Measurements from ENCODE around the gene MRPL4. TPM values are rescaled to one million over a fixed set of nuclear protein-coding genes. Genes with fewer than 3 reads are reported as not detected.
"Not testable (repeated sequence)": the region's sequence is repeated elsewhere in the genome, so short reads cannot be mapped to it uniquely, and the experiment has no call there.

The MRPL4 gene
- polyA plus RNA-seq, 1 donor (not counting 4 experiments of a cell fraction or from before 2014, with no cell fraction given), result 29.4 TPM

DNA sequence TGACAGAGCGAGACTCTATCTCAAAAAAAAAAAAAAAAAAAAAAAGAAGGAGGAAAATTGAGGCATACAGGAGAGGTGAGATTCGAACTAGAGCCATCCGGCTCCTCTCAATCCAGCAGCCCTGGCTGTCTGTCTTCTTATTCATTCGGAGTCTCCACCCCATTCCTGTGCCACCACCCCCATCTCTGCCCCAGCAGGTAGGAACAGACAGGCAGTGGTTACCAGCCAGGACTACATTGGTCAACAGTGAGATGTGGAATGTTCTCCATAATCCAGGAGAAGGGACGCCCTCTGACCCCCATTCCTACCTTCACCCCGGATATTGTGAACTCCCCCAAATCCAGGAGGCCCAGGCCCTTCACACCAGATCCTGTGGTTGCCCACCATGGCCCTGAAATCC is 14.3 kb upstream of the MRPL4 start:
- no peak for DNase-seq (ENCODE audit: low read depth, low spot score)
- Histone ChIP-seq H3K4me1 (ENCODE audit: control insufficient read depth, extremely low read depth, insufficient read depth, low read length) (no peaks in the 10 kb centered on the region), H3K79me2 (ENCODE audit: control insufficient read depth, insufficient read depth, low read length) (no peaks in the 10 kb centered on the region), H3K4me3 (ENCODE audit: control insufficient read depth in 2 of 3, extremely low read depth in 1 of 3, insufficient read depth in 2 of 3, low read depth in 1 of 3, low read length in 3 of 3) (no peak overlapping the region), H3K27me3 (ENCODE audit: control insufficient read depth, extremely low read depth, insufficient read depth, low read length) (no peaks in the 10 kb centered on the region), H4K20me1 (ENCODE audit: control insufficient read depth, extremely low read depth, insufficient read depth, low read length) (no peaks in the 10 kb centered on the region), H3K9ac (ENCODE audit: control insufficient read depth, extremely low read depth, insufficient read depth, low read length) (no peak overlapping the region), H3K4me2 (ENCODE audit: control insufficient read depth, extremely low read depth, insufficient read depth, low read depth, low read length) (no peak overlapping the region), H3K9me1 (ENCODE audit: control insufficient read depth, extremely low read depth, insufficient read depth, low read length) (no peaks in the 10 kb centered on the region), H3K36me3 (ENCODE audit: control insufficient read depth in 2 of 2, extremely low read depth in 1 of 2, insufficient read depth in 2 of 2, low read length in 2 of 2) (no peaks in the 10 kb centered on the region), H2AFZ (ENCODE audit: control insufficient read depth, low read length) (no peak overlapping the region), H3K9me3 (ENCODE audit: control insufficient read depth, low read depth, low read length) (no peaks in the 10 kb centered on the region), H3K27ac (ENCODE audit: control insufficient read depth, insufficient read depth, low read length) (no peak overlapping the region)
- dilution Hi-C loops (cut with MboI; ENCODE audit: extremely low pct_ligation_motif_present, low sequenced_read_pairs), result no loop called here
- no peak for FAIRE-seq
- TF ChIP-seq, protein P1, sequence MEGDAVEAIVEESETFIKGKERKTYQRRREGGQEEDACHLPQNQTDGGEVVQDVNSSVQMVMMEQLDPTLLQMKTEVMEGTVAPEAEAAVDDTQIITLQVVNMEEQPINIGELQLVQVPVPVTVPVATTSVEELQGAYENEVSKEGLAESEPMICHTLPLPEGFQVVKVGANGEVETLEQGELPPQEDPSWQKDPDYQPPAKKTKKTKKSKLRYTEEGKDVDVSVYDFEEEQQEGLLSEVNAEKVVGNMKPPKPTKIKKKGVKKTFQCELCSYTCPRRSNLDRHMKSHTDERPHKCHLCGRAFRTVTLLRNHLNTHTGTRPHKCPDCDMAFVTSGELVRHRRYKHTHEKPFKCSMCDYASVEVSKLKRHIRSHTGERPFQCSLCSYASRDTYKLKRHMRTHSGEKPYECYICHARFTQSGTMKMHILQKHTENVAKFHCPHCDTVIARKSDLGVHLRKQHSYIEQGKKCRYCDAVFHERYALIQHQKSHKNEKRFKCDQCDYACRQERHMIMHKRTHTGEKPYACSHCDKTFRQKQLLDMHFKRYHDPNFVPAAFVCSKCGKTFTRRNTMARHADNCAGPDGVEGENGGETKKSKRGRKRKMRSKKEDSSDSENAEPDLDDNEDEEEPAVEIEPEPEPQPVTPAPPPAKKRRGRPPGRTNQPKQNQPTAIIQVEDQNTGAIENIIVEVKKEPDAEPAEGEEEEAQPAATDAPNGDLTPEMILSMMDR (optimal IDR thresholded peaks at IDR 0.05 in 1 of 3, IDR thresholded peaks at IDR 0.05 in 1 of 3, conservative IDR thresholded peaks at IDR 0.05 in 1 of 3; ENCODE audit: extremely low read depth in 1 of 3, insufficient read depth in 2 of 3, low read length in 3 of 3), result no peak
- TF ChIP-seq EZH2 (IDR thresholded peaks at IDR 0.05; ENCODE audit: low read length), result no peak

DNA sequence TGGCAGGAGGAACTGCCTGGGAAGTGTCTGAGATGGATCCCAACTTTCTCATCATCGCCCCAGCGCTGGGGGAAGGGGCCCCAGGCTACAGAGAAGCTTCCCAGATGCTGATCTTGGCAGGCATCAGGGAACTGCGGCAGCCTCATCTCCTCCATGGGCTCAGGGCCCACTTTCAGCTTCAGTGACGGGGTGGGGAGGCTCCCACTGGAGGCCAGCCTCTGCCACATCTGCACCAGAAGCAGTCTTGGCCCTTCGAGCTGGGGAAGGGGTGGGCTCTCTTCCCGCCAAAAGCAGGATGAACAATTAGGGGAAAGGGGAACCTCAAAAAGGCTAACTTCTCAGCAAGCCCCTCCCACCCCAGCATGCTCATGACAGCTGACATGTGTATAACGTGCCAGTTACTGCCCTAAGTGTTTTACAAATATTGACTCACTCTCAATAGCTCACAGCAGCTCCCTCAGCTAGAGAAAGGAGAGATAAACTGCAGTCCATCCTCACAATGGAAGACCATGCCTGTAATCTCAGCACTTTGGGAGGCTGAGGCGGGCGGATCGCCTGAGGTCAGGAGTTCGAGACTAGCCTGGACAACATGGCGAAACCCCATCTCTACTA is 13.7 kb upstream of the MRPL4 start:
- no peaks in the 10 kb centered on the region for H3K9me3 ChIP-seq (ENCODE audit: control insufficient read depth, low read depth, low read length)
- no peak overlapping the region for H3K4me3 ChIP-seq (ENCODE audit: control insufficient read depth in 2 of 3, extremely low read depth in 1 of 3, insufficient read depth in 2 of 3, low read depth in 1 of 3, low read length in 3 of 3)
- no peaks in the 10 kb centered on the region for H3K27me3 ChIP-seq (ENCODE audit: control insufficient read depth, extremely low read depth, insufficient read depth, low read length)
- H3K4me1 ChIP-seq (ENCODE audit: control insufficient read depth, extremely low read depth, insufficient read depth, low read length), result no peaks in the 10 kb centered on the region
- no peaks in the 10 kb centered on the region for H3K79me2 ChIP-seq (ENCODE audit: control insufficient read depth, insufficient read depth, low read length)
- no peak overlapping the region for H2AFZ ChIP-seq (ENCODE audit: control insufficient read depth, low read length)
- H3K27ac ChIP-seq (ENCODE audit: control insufficient read depth, insufficient read depth, low read length), result no peak overlapping the region
- no peak overlapping the region for H3K9ac ChIP-seq (ENCODE audit: control insufficient read depth, extremely low read depth, insufficient read depth, low read length)
- no peak for TF ChIP-seq EZH2 (IDR thresholded peaks at IDR 0.05; ENCODE audit: low read length)
- TF ChIP-seq, protein P1 (optimal IDR thresholded peaks at IDR 0.05 in 1 of 3, IDR thresholded peaks at IDR 0.05 in 1 of 3, conservative IDR thresholded peaks at IDR 0.05 in 1 of 3; ENCODE audit: extremely low read depth in 1 of 3, insufficient read depth in 2 of 3, low read length in 3 of 3), result no peak
- H3K9me1 ChIP-seq (ENCODE audit: control insufficient read depth, extremely low read depth, insufficient read depth, low read length), result no peaks in the 10 kb centered on the region
- FAIRE-seq (no peak), DNase-seq (ENCODE audit: low read depth, low spot score) (no peak)
- H3K36me3 ChIP-seq (ENCODE audit: control insufficient read depth in 2 of 2, extremely low read depth in 1 of 2, insufficient read depth in 2 of 2, low read length in 2 of 2), result no peaks in the 10 kb centered on the region
- no peaks in the 10 kb centered on the region for H4K20me1 ChIP-seq (ENCODE audit: control insufficient read depth, extremely low read depth, insufficient read depth, low read length)
- H3K4me2 ChIP-seq (ENCODE audit: control insufficient read depth, extremely low read depth, insufficient read depth, low read depth, low read length), result no peak overlapping the region
- dilution Hi-C loops (cut with MboI; ENCODE audit: extremely low pct_ligation_motif_present, low sequenced_read_pairs), result no loop called here

DNA sequence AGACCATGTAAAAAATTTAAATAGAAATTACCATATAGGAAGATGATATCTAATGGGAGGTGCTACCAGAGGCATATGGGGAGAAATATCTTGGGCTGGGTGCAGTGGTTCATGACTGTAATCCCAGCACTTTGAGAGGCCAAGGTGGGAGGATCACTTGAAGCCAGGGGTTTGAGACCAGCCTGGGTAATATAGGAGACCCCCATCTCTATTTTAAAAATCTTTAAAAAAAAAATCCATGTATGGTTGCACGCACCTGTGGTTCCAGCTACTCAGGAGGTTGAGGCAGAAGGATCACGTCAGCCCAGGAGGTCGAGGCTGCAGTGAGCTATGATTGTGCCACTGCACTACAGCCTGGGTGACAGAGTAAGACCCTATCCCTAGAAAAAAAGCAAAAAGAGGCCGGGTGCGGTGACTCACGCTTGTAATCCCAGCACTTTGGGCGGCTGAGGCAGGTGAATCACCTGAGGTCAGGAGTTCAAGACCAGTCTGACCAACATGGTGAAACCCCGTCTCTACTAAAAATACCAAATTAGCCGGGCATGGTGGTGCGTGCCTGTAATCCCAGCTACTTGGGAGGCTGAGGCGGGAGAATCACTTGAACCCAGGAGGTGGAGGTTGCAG is 10.1 kb upstream of the MRPL4 start:
- H3K36me3 ChIP-seq (ENCODE audit: control insufficient read depth in 2 of 2, extremely low read depth in 1 of 2, insufficient read depth in 2 of 2, low read length in 2 of 2); H3K9me1 ChIP-seq (ENCODE audit: control insufficient read depth, extremely low read depth, insufficient read depth, low read length); H3K9ac ChIP-seq (ENCODE audit: control insufficient read depth, extremely low read depth, insufficient read depth, low read length); FAIRE-seq; H3K79me2 ChIP-seq (ENCODE audit: control insufficient read depth, insufficient read depth, low read length); H3K4me2 ChIP-seq (ENCODE audit: control insufficient read depth, extremely low read depth, insufficient read depth, low read depth, low read length); H3K9me3 ChIP-seq (ENCODE audit: control insufficient read depth, low read depth, low read length); H3K27me3 ChIP-seq (ENCODE audit: control insufficient read depth, extremely low read depth, insufficient read depth, low read length); DNase-seq (ENCODE audit: low read depth, low spot score); dilution Hi-C loops (cut with MboI; ENCODE audit: extremely low pct_ligation_motif_present, low sequenced_read_pairs); H2AFZ ChIP-seq (ENCODE audit: control insufficient read depth, low read length); H4K20me1 ChIP-seq (ENCODE audit: control insufficient read depth, extremely low read depth, insufficient read depth, low read length); H3K27ac ChIP-seq (ENCODE audit: control insufficient read depth, insufficient read depth, low read length); H3K4me3 ChIP-seq (ENCODE audit: control insufficient read depth in 2 of 3, extremely low read depth in 1 of 3, insufficient read depth in 2 of 3, low read depth in 1 of 3, low read length in 3 of 3); H3K4me1 ChIP-seq (ENCODE audit: control insufficient read depth, extremely low read depth, insufficient read depth, low read length): not testable (repeated sequence)
